Activated CD4-positive, alpha-beta T cell treated with anti-CD3 and anti-CD28 coated beads for 1 hour (primary cell): ENCODE measurements around the gene MOCOS.

ENCODE experiments used
- DNase-seq: peaks from one replicate; pipeline ENCODE4 v3.0.0-alpha.2; 2020

The MOCOS gene

DNA sequence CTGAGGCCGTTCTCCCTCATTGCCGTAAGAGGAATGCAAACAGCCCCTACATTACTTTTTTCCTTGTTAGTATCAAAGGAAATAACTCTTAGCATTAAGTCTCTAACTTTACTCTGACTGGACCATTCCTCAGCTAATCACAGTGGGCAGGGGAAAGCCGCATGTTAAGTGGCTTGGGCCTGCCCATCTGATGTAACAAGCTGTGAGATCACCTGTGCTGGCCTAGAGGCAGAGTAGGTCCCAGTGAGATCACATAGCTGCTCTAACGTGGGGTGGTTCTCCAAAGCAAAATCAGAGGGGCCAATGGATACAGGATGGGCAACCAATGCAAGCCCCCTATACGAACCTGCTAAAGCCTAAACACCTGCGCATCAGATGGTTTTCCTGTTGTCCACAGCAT, 5.9 kb upstream of the MOCOS start:
- no peak for DNase-seq

DNA sequence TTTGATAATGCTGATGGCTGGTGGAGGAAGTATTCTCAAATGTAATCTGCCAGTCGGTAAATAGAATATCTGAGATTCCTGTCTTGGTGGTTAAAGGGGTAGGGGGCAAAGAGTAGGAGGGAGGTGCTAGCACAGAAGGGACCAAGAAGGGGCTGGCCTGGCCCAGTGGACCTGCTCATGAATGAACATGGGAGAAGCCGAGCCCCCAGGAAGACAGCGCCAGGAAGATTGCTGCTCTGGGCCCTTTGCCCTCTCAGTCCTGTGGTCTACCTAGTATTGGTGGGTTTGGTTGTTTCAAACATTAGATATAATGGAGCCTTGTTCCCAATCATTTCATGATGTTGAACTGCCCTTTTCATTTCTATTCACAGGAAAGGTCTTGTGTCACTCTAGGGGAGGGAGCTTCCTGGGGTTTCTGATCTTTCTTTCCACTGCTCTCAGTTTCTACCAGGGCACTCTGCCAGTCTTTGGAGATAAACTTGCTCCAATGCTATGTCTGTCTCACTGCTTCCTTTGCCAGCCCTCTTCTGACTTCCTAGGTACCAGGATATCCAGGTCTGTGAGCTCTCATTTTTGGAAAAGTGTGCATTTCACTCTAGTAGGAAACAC, 5.3 kb upstream of the MOCOS start:
- no peak for DNase-seq

- DNase-seq = no peak
Measured at GRCh38 chr18:36183033-36183432, 4.3 kb upstream of the MOCOS start.

- no peak for DNase-seq
Measured at GRCh38 chr18:36183987-36184386, 3.3 kb upstream of the MOCOS start.

DNA sequence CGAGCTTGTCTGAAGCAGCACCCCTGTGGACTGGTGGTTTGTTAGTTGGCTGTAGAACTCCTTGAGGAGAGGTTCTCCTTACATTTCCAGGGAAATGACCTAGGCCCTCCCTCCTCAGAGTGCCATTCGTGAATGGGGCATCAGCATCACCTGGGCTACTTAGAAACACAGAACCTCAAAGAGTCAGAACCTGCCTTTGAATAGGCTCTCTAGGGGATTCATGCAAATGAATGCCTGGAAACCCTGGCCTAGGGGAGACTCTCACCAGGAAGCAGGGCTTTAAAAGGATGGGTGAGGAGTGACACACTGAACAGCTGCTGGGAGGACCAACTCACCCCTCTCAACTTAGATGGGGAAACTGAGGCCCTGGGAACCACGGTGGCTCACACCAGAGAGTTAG, 2.1 kb upstream of the MOCOS start:
- DNase-seq = no peak

- no peak for DNase-seq
Measured at GRCh38 chr18:36185901-36186460, 1.3 kb upstream of the MOCOS start.

DNA sequence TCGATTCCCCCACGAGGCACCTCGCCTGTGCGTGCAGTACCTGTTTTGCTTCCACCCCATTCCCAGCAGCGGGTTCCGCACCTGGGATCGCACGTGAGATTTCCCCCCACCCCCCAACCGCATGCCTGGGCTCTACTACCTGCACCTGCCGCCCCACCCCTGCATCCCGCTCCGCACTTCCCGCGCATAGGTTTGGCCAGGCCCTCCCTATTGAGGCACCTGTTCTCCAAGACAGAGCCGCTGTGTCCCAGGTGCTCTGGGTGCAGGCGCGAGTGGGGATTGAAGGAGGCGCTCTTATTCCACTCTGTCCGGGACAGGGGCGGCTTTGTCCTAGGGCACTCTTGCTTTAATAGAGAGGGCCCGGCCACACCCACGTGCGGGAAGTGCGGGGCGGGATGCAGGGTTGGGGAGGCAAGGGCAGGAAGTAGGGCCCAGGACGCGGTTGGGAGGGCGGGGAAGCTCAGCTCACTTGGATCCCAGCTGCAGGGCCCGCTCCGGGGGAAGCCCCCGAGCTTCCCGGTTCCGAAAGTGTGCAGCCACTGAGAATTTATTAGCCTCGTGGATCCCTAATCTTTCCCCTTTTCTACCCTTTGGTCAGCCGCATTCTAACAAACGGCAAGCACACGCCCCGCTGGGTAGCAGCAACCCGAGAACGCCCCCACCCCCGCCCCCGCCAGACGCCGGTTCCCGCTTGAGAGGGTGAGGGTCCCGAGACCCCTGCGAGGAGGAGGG, 670 bp upstream of the MOCOS start:
- DNase-seq = no peak

DNA sequence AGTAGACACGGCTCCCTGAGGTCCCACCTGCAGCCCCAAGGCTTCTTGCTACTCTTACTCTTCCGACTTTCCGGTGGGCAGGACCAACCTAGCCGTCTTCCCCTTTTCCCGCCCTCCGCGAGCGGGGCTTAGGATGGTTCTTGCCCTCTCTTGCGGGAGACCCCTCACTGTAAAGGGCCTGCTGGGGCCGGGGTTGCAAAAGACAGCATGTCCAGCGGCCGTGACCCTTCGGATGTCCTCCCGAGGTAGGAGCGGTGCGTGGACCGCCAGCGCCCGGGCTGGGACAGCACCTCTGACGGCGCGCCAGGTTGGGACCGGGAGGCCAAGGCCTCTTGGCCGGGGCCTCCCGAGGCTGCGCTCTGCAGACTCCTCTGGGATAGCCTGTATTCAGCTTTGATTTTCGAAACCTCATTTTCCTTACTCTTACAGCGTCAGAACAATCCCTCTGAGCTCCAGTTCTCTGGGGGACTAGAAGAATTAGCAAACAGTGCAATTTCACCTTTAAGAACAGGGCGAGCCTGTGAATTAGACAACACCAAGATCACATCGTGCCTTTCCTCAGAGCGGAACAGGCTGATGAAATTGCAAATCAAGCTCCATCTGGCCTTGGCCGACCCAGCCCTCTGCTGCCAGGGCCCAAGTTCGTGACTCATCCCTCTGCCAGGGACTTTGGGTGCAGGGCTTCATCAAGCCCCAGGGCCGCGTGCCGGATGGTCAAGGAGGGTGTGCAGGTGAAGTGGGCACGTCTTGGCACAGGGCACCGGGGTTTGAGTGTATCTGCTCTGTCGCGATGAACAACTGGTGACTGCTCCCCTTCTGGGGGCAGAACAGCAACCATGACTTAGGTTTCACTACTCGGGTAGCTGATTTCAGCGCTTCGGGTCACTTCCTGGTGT, 777 bp downstream of the MOCOS start:
- no peak for DNase-seq

DNA sequence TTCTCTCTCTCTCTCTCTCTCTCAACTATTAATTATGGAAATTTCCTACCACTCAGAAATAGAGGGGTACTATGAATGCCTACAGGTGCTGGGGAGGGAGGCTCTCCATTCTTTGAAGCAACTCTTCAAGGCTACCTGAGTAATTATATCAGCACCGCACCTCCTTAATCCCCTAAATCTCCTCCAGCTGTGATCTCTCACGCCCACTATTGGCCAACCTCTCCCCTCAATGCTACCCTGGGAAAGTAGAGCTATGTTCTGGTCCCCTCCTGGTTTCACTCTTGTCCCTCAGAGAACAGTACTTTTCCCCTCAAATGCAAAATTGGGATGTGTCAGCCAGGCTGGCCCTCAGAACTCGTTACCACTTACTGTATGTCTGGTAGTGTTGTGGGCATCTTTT, 1.6 kb downstream of the MOCOS start:
- DNase-seq = no peak

GRCh38 chr18:36189486-36189885, 2.2 kb downstream of the MOCOS start:
- DNase-seq = no peak

- DNase-seq = no peak
Measured at GRCh38 chr18:36191286-36191685, 4.0 kb downstream of the MOCOS start.

- DNase-seq = no peak
Measured at GRCh38 chr18:36191711-36192110, 4.4 kb downstream of the MOCOS start.

DNA sequence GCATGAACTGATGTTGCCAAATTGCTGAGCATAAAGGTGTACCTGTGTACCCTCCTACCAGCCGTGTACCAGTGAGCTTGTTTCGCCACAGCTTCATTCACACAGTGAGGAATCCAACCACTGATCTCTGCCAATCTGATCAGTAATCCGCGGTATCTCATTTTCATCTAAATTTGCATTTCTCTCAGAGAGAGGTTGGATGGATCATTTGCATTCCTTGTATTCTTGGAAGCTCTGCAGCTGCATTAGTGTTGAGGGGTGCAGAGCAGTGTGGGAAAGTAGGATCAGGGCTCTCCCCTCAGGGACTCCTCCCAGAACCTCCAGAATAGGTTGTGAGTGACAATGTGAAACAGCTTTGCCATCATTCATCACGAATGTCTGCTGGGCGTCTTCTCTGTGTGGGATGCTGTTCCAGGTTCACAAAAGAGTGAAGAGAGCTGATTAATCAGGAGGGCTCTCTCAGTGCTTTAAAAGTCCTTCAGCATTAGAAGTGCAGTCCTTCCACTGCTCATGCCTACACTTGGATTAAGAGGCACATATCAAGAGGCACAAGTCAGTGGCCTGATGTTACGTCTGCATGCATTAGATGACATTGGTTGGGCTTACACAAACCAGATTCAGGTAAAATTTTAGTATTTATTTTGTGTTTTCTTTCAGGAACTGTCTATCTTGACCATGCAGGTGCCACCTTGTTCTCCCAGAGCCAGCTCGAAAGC, 7.5 kb downstream of the MOCOS start:
- DNase-seq = no peak

GRCh38 chr18:36195427-36196122, 8.3 kb downstream of the MOCOS start:
- DNase-seq = no peak

DNA sequence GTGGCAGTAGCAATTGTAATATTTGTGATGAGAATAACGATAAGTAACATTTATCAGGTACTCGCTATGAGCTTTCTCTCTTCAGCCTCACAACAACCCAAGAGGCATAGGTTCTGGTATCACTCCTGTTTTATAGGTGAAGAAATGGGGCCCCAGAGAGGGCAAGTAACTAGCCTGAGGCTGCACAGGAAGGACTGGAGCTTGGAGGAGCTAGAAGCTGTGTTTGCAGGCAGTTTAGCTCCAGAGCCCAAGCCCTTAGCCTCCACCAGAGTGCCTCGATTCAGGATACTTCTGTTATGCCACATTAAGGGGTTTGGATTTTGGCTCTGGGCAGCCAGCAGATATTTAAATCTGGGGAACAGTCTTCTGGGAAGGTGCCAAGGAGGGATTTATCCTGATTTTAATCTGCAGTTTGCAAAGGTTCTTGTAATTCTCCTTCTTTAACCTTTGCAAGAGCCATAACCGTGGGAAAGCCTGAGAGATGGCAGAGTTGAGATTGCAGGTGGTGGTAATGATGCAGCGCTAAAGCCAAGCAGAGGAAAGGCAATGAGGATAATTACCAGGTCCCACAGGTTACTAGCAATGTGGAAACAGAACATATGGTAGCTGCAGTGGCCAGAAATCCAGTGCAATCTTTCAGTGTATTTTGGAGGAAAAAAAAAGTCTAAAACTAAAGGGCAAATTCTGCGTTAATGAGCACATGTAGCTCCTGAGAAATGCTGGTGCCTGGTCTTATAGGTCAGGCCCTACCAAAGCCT, 9.1 kb downstream of the MOCOS start:
- DNase-seq = no peak

GRCh38 chr18:36197511-36198166, 10.3 kb downstream of the MOCOS start:
- no peak for DNase-seq

GRCh38 chr18:36199691-36200295, 12.5 kb downstream of the MOCOS start:
- no peak for DNase-seq

DNA sequence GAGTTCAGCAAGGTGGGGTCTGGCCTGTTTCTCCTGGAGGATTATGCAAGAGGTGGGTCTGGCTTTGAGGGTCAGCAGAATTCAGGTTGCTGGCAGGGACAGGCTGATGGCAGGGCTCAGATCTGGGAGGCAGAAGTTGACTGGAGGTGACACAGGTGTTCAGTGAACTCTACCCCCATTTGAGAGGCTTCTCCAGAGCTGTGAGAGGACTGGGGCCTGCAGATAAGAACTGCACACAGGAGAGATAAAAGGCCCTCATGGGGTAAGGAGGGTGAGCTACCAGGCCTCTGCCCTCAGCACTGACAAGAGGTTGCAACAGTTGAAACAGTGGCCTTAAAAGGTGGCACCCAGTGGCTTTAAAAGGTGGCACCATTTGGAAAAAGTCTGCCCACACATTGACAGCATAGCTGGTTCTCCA, 13.1 kb downstream of the MOCOS start:
- no peak for DNase-seq

GRCh38 chr18:36201765-36202164, 14.5 kb downstream of the MOCOS start:
- DNase-seq = no peak

GRCh38 chr18:36203360-36203895, 16.1 kb downstream of the MOCOS start:
- no peak for DNase-seq
